Fibroblast of the aortic adventitia (primary cell): ENCODE measurements around the gene DISP2. TPM values are rescaled to one million over a fixed set of nuclear protein-coding genes. Genes with fewer than 3 reads are reported as not detected.

Experiments used
- DNase-seq: peaks from one replicate; pipeline ENCODE4 v3.0.0-alpha.2; 2010; ENCODE audit warnings: low read depth
- H3K4me3 ChIP-seq: 2 replicates; pipeline ENCODE4 v1.5.1; 2011; ENCODE audit warnings: low read depth, mild to moderate bottlenecking, control low read depth, low read length, moderate library complexity
- CTCF ChIP-seq: IDR thresholded peaks from 2 replicates; pipeline ENCODE4 v1.5.1; 2011; ENCODE audit warnings: mild to moderate bottlenecking, low read length, control low read depth, inconsistent platforms; ENCODE audit not compliant: insufficient read depth
- total RNA-seq: library from RNA; depleted of rRNA; stranded (reverse); fragments of >200 nt; gene quantifications from 2 replicates; pipeline ENCODE4 v1.2.3, GENCODE V29; 2012; ENCODE audit warnings: low replicate concordance

Gene DISP2
- total RNA-seq, 1 donor: 0.36 TPM

- no peak overlapping the region for H3K4me3 ChIP-seq
- no peak for DNase-seq
- TF ChIP-seq CTCF: no peak
Observed at GRCh38 chr15:40380636-40381035, 22.6 kb downstream of the DISP2 start.

GRCh38 chr15:40381818-40382529 is 24.0 kb downstream of the DISP2 start:
- no peak for DNase-seq
- H3K4me3 ChIP-seq: no peak overlapping the region
- TF ChIP-seq CTCF: no peak

- TF ChIP-seq CTCF: no peak
- peak; percentile 94 for DNase-seq
- H3K4me3 ChIP-seq: peak within 1 kb of the TSS; percentile 89
Observed at GRCh38 chr15:40382580-40383456, 24.8 kb downstream of the DISP2 start, which contains the start of gene KNSTRN. Gene KNSTRN (plus strand): TSS chr15:40382721. CDS start chr15:40382836, 115 bp downstream.

- DNase-seq: no peak
- TF ChIP-seq CTCF: no peak
- H3K4me3 ChIP-seq: no peak overlapping the region
Observed at GRCh38 chr15:40386480-40386879, 28.5 kb downstream of the DISP2 start.

- TF ChIP-seq CTCF: no peak
- H3K4me3 ChIP-seq: no peak overlapping the region
- no peak for DNase-seq
Observed at GRCh38 chr15:40388941-40389823, 31.2 kb downstream of the DISP2 start.

GRCh38 chr15:40389824-40390595 is 32.0 kb downstream of the DISP2 start:
- DNase-seq: no peak
- no peak for TF ChIP-seq CTCF
- no peak overlapping the region for H3K4me3 ChIP-seq
